ENCODE measurements around the gene CDK6. TPM values are rescaled to one million over a fixed set of nuclear protein-coding genes. Genes with fewer than 3 reads are reported as not detected.

The CDK6 gene
- total and polyA plus RNA-seq, 4 donors, result 3.3 to 35.0 (median 12.0) TPM

DNA sequence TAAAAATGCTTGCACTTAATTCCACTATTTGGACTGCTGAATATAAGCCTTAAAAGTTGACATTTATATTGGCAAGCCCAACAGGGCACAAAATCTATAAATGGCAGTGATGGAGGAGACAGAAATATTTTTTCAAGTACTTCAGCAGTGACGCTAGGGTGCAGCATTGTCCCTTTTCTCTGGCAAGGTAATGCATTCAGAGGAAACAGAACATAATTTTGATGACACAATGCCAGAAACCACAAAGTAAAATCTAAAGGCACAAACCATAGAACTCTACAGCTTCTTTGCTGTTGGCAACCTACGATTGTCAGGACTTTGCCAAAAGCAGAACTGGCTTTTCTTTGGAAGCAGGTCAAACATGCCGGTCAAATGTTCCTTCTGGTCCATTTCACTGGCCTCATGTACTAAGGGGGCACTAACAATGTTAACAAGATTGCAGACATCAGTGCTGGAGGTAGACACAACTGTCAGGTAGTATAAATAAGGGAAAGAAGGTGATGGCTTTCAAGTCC lies 215.3 kb downstream of the CDK6 start:
- H3K9me3 ChIP-seq (ENCODE audit: control insufficient read depth in 4 of 4, low read length in 3 of 4), result no peaks in the 10 kb centered on the region
- H3K4me3 ChIP-seq (ENCODE audit: low read depth in 1 of 3, low read length in 3 of 3), result no peak overlapping the region
- DNase-seq (ENCODE audit: low spot score), result peak; percentile 65
- TF ChIP-seq CTCF (IDR thresholded peaks at IDR 0.05; ENCODE audit: low read depth, low read length, missing input control) (peak; percentile 89), RAD21 (IDR thresholded peaks at IDR 0.05) (peak; percentile 97), GABPA (IDR thresholded peaks at IDR 0.05 in 1 of 2, conservative IDR thresholded peaks at IDR 0.05 in 1 of 2) (no peak)
- no peak overlapping the region for H3K27ac ChIP-seq (ENCODE audit: low read depth in 1 of 2, low read length in 2 of 2)
- no peak overlapping the region for H3K9ac ChIP-seq (ENCODE audit: low read depth in 1 of 2, low read length in 2 of 2)
- H3K36me3 ChIP-seq (ENCODE audit: control insufficient read depth in 4 of 4, insufficient read depth in 3 of 4, low read depth in 1 of 4, low read length in 3 of 4), result peaks cover 1 to 10% (median 6%) of the 10 kb centered on the region in 4 donors
- no peaks in the 10 kb centered on the region for H3K27me3 ChIP-seq (ENCODE audit: control insufficient read depth in 4 of 4, insufficient read depth in 4 of 4, low read length in 3 of 4)
- peaks cover 0 to 4% (median 0%) of the 10 kb centered on the region in 4 donors for H3K4me1 ChIP-seq (ENCODE audit: control insufficient read depth in 4 of 4, insufficient read depth in 4 of 4, low read length in 3 of 4)
- 9% methylated on average over 3 of the region's 3 CpGs for WGBS

DNA sequence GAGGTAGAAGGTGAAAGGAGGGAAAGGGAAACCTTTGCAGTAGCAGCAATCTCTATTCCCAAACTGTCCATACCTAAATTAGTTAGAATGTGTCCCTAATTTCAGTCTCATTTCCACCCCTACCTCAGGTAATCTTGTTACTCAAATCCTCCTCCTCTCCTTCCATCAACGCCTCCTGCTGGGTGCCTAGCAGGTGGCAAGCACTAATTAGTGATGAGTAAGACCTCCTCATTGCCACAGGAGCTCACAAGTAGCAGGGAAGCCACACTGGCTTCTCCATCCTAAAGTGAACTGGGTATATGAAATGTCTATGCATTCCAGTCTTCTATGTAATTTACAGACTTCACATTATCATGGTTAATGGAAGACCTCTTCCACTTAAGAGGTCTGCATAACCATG lies 220.5 kb downstream of the CDK6 start:
- H3K36me3 ChIP-seq (ENCODE audit: control insufficient read depth in 4 of 4, insufficient read depth in 3 of 4, low read depth in 1 of 4, low read length in 3 of 4), result peaks cover 1 to 25% (median 14%) of the 10 kb centered on the region in 4 donors
- 87% methylated on average over 1 of the region's 1 CpG for WGBS
- no peak for TF ChIP-seq GABPA (IDR thresholded peaks at IDR 0.05 in 1 of 2, conservative IDR thresholded peaks at IDR 0.05 in 1 of 2)
- no peak for TF ChIP-seq FOXA1 (IDR thresholded peaks at IDR 0.05)
- TF ChIP-seq RXRA (IDR thresholded peaks at IDR 0.05), result no peak
- no peak for TF ChIP-seq HNF4A (conservative IDR thresholded peaks at IDR 0.05)
- TF ChIP-seq FOXA2 (IDR thresholded peaks at IDR 0.05), result no peak
- TF ChIP-seq EGR1 (IDR thresholded peaks at IDR 0.05; ENCODE audit: low read depth in 2 of 2), result no peak
- no peak for TF ChIP-seq YY1 (IDR thresholded peaks at IDR 0.05)
- TF ChIP-seq, protein P1, sequence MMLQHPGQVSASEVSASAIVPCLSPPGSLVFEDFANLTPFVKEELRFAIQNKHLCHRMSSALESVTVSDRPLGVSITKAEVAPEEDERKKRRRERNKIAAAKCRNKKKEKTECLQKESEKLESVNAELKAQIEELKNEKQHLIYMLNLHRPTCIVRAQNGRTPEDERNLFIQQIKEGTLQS (IDR thresholded peaks at IDR 0.05), result no peak
- TF ChIP-seq REST (IDR thresholded peaks at IDR 0.05), result no peak
- TF ChIP-seq RAD21 (IDR thresholded peaks at IDR 0.05), result no peak
- no peak for TF ChIP-seq TAF1 (conservative IDR thresholded peaks at IDR 0.05)
- TF ChIP-seq NR2F2 (IDR thresholded peaks at IDR 0.05), result no peak
- no peak for TF ChIP-seq CTCF (IDR thresholded peaks at IDR 0.05; ENCODE audit: low read depth, low read length, missing input control)
- no peak for TF ChIP-seq JUND (IDR thresholded peaks at IDR 0.05)
- TF ChIP-seq, protein P2, sequence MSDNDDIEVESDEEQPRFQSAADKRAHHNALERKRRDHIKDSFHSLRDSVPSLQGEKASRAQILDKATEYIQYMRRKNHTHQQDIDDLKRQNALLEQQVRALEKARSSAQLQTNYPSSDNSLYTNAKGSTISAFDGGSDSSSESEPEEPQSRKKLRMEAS (IDR thresholded peaks at IDR 0.05), result no peak
- no peak for TF ChIP-seq SP1 (IDR thresholded peaks at IDR 0.05)
- no peak for DNase-seq (ENCODE audit: low spot score)
- no peak overlapping the region for H3K27ac ChIP-seq (ENCODE audit: low read depth in 1 of 2, low read length in 2 of 2)
- H3K9me3 ChIP-seq (ENCODE audit: control insufficient read depth in 4 of 4, low read length in 3 of 4), result no peaks in the 10 kb centered on the region
- H3K9ac ChIP-seq (ENCODE audit: low read depth in 1 of 2, low read length in 2 of 2), result no peak overlapping the region
- no peaks in the 10 kb centered on the region for H3K4me1 ChIP-seq (ENCODE audit: control insufficient read depth in 4 of 4, insufficient read depth in 4 of 4, low read length in 3 of 4)
- H3K4me3 ChIP-seq (ENCODE audit: low read depth in 1 of 3, low read length in 3 of 3), result no peak overlapping the region
- no peaks in the 10 kb centered on the region for H3K27me3 ChIP-seq (ENCODE audit: control insufficient read depth in 4 of 4, insufficient read depth in 4 of 4, low read length in 3 of 4)

Measured in liver (tissue), 9 donors.